HepG2 (cell line): ENCODE results near the gene KBTBD13. TPM values are rescaled to one million over a fixed set of nuclear protein-coding genes. Genes with fewer than 3 reads are reported as not detected.
A peak's percentile ranks its signal among the peaks of the same experiment; 100 is the strongest.

ENCODE experiments used
- DZIP1 ChIP-seq: sonication (generic); formaldehyde crosslinking; IDR thresholded peaks from 2 replicates; pipeline ENCODE4 v1.5.0; 2020; ENCODE audit warnings: mild to moderate bottlenecking, missing genetic modification reagents
- GTF2F1 ChIP-seq: fragments of 150-350 bp; IDR thresholded peaks from 2 replicates; pipeline ENCODE4 v1.6.1; 2014; ENCODE audit warnings: low read length
- MIER3 ChIP-seq: IDR thresholded peaks from 2 replicates; pipeline ENCODE4 v1.6.1; 2016; ENCODE audit warnings: missing compliant biosample characterization, borderline replicate concordance
- PAXIP1 ChIP-seq: sonication (generic); formaldehyde crosslinking; conservative IDR thresholded peaks from 2 replicates; pipeline ENCODE4 v1.4.0; 2020; ENCODE audit warnings: mild to moderate bottlenecking, missing genetic modification reagents, moderate library complexity
- PCBP1 ChIP-seq: fragments of 200-400 bp; formaldehyde crosslinking; IDR thresholded peaks from 2 replicates; pipeline ENCODE4 v1.6.1; 2017; ENCODE audit warnings: mild to moderate bottlenecking, low read depth, low read length, borderline replicate concordance
- RAD51 ChIP-seq: fragments of 450-650 bp; IDR thresholded peaks from 2 replicates; pipeline ENCODE4 v1.6.1; 2016; ENCODE audit warnings: borderline replicate concordance
- ZFP37 ChIP-seq: sonication (generic); formaldehyde crosslinking; IDR thresholded peaks from 2 replicates; pipeline ENCODE4 v1.4.0; 2020; ENCODE audit warnings: missing genetic modification reagents, borderline replicate concordance
- polyA plus RNA-seq, 8 experiments: library from polyadenylated mRNA; depleted of rRNA in 3 of 8; stranded (reverse) in 7 of 8; unstranded in 1 of 8; fragments of >200 nt; fragmentation: Illumina TruSeq in 4 of 8; extraction: Trizol in 4 of 8; gene quantifications; 2 replicates each; pipeline versions ENCODE4 v1.2.1 to v1.2.3, GENCODE V29; 2011 to 2016; ENCODE audit warnings: low read depth in 4 of 8, missing spikeins in 1 of 8, mixed read lengths in 1 of 8; ENCODE audit not compliant: insufficient read depth in 1 of 8
- total RNA-seq, 5 experiments: library from RNA; depleted of rRNA; stranded (reverse); fragments of >200 nt; fragmentation: Illumina TruSeq; extraction: Trizol; gene quantifications; 2 replicates each; pipeline ENCODE4 v1.2.3, GENCODE V29; 2016; ENCODE audit warnings: low read depth in 1 of 5

The KBTBD13 gene
- total and polyA plus RNA-seq, 2 of the 13 experiments (the other 11 are each of a cell fraction or from before 2014, with no cell fraction given), result not detected

GRCh38 chr15:65057549-65057940 is 19.0 kb upstream of the KBTBD13 start (continued):
- 0 out of 2 replicates have a peak, but pooled peaks have one; percentile 10 for TF ChIP-seq ZFP37 (CRISPR knock-in tag)
- TF ChIP-seq RAD51, result no peak
- TF ChIP-seq PAXIP1 (CRISPR knock-in tag), result no peak
- TF ChIP-seq DZIP1 (CRISPR knock-in tag), result no peak
- TF ChIP-seq PCBP1, result no peak
- no peak for TF ChIP-seq GTF2F1
- no peak for TF ChIP-seq MIER3 (CRISPR knock-in tag)
